ENCODE data around the gene PCDHA9.
"Not testable (repeated sequence)": the region's sequence is repeated elsewhere in the genome, so short reads cannot be mapped to it uniquely, and the experiment has no call there.

The PCDHA9 gene, protein sequence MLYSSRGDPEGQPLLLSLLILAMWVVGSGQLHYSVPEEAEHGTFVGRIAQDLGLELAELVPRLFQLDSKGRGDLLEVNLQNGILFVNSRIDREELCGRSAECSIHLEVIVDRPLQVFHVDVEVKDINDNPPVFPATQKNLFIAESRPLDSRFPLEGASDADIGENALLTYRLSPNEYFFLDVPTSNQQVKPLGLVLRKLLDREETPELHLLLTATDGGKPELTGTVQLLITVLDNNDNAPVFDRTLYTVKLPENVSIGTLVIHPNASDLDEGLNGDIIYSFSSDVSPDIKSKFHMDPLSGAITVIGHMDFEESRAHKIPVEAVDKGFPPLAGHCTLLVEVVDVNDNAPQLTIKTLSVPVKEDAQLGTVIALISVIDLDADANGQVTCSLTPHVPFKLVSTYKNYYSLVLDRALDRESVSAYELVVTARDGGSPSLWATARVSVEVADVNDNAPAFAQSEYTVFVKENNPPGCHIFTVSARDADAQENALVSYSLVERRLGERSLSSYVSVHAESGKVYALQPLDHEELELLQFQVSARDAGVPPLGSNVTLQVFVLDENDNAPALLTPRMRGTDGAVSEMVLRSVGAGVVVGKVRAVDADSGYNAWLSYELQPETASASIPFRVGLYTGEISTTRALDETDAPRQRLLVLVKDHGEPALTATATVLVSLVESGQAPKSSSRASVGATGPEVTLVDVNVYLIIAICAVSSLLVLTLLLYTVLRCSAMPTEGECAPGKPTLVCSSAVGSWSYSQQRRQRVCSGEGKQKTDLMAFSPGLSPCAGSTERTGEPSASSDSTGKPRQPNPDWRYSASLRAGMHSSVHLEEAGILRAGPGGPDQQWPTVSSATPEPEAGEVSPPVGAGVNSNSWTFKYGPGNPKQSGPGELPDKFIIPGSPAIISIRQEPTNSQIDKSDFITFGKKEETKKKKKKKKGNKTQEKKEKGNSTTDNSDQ

DNA sequence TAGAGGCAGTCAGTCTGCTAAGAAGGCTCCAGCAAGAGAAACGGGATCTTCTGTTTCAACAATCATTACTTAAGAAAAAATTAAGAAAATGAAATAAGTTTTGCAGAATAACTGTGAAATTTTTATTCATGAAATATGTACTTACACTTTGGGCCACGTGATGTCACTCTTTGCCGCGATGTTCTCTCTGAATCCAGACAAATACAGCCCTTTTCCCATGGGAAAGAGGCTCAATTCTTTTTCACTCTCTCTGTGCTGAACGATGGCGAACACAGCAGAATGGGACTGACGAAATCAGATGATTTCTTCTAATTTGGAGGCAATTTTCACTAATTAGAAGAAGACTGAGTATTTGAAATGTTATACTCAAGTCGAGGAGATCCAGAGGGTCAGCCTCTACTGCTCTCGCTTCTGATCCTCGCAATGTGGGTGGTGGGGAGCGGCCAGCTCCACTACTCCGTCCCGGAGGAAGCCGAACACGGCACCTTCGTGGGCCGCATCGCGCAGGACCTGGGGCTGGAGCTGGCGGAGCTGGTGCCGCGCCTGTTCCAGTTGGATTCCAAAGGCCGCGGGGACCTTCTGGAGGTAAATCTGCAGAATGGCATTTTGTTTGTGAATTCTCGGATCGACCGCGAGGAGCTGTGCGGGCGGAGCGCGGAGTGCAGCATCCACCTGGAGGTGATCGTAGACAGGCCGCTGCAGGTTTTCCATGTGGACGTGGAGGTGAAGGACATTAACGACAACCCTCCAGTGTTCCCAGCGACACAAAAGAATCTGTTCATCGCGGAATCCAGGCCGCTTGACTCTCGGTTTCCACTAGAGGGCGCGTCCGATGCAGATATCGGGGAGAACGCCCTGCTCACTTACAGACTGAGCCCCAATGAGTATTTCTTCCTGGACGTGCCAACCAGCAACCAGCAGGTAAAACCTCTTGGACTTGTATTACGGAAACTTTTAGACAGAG, at the start of gene PCDHA9:
PCDHA9 (plus strand) TSS at position 244 of the 964 bp plus-strand sequence; CDS start at position 358, 114 bp downstream.
- not testable (repeated sequence) for DNase-seq (ENCODE audit: low read depth)

DNA sequence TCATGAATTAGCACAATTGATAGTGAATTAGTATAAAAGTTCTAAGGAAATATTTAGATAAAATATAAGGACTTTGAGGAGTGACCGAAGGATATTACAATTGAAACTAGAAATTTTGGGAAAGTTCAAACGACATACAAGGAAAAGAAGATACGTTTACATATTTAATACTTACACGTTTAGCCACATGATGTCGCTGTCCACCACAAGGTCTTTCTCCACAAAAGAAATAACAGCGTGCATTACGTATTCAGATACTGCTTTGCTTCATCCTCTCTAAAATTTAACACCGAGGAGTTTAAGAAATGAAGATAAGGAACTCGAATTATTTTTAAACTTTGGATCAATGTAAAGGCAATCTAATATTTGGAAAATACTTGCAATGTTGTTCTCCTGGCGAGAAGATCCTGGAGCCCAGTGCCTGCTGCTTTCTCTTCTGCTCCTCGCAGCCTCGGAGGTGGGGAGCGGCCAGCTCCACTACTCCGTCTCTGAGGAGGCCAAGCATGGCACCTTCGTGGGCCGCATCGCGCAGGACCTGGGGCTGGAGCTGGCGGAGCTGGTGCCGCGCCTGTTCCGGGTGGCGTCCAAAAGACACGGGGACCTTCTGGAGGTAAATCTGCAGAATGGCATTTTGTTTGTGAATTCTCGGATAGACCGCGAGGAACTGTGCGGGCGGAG, 47.2 kb upstream of the PCDHA9 start, which contains the start of gene PCDHA3:
PCDHA3 (plus strand) TSS at position 242 of the 678 bp plus-strand sequence.
- DNase-seq (ENCODE audit: low read depth), result no peak

DNA sequence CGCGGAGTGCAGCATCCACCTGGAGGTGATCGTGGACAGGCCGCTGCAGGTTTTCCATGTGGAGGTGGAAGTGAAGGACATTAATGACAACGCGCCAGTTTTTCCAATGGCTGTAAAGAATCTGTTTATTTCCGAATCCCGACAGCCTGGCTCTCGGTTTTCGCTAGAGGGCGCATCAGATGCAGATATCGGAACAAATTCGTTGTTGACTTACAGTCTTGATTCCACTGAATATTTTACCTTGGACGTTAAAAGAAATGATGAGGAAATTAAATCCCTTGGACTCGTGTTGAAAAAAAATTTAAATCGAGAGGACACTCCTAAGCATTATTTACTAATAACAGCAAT, 46.7 kb upstream of the PCDHA9 start:
- no peak for DNase-seq (ENCODE audit: low read depth)

DNA sequence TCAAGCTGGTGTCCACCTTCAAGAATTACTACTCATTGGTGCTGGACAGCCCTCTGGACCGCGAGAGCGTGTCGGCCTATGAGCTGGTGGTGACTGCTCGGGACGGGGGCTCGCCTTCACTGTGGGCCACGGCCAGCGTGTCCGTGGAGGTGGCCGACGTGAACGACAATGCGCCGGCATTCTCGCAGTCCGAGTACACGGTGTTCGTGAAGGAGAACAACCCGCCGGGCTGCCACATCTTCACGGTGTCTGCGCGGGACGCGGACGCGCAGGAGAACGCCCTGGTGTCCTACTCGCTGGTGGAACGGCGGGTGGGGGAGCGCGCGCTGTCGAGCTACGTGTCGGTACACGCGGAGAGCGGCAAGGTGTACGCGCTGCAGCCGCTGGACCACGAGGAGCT, 45.8 kb upstream of the PCDHA9 start:
- DNase-seq (ENCODE audit: low read depth), result not testable (repeated sequence)

DNA sequence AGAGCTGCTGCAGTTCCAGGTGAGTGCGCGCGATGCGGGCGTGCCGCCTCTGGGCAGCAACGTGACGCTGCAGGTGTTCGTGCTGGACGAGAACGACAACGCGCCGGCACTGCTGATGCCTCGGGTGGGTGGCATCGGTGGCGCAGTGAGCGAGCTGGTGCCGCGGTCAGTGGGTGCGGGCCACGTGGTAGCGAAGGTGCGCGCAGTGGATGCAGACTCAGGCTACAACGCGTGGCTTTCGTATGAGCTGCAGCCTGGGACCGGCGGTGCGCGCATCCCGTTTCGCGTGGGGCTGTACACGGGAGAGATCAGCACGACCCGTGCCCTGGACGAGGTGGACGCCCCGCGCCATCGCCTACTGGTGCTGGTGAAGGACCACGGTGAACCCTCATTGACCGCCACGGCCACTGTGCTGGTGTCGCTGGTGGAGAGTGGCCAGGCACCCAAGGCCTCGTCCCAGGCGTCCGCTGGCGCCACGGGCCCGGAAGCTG, 45.4 kb upstream of the PCDHA9 start:
- no peak for DNase-seq (ENCODE audit: low read depth)

DNA sequence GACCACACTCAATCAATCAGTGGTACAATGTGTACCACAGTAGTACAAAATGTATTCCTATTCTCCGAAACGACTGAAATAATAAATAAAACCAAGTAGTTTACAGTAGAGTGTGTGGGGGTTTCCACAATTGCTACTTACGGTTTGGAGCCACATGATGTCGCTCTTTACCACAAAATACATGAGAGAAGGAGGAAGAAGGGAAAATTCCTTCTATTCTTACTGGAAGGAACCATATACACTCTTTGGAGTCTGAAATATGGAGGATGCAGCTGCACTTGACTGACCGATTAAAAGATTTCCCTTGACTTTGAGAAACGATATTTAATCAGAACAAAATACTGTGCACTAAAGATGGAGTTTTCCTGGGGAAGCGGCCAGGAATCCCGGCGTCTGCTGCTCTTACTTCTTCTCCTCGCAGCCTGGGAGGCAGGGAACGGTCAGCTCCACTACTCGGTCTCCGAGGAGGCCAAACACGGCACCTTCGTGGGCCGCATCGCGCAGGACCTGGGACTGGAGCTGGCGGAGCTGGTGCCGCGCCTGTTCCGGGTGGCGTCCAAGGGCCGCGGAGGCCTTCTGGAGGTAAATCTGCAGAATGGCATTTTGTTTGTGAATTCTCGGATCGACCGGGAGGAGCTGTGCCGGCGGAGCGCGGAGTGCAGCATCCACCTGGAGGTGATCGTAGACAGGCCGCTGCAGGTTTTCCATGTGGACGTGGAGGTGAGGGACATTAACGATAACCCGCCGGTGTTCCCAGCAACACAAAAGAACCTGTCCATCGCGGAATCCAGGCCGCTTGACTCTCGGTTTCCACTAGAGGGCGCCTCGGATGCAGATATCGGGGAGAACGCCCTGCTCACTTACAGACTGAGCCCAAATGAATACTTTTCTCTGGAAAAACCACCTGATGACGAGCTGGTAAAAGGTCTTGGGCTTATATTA, 41.1 kb upstream of the PCDHA9 start, which contains the start of gene PCDHA4:
PCDHA4 (plus strand) TSS at position 235 of the 942 bp plus-strand sequence.
- no peak for DNase-seq (ENCODE audit: low read depth)

DNA sequence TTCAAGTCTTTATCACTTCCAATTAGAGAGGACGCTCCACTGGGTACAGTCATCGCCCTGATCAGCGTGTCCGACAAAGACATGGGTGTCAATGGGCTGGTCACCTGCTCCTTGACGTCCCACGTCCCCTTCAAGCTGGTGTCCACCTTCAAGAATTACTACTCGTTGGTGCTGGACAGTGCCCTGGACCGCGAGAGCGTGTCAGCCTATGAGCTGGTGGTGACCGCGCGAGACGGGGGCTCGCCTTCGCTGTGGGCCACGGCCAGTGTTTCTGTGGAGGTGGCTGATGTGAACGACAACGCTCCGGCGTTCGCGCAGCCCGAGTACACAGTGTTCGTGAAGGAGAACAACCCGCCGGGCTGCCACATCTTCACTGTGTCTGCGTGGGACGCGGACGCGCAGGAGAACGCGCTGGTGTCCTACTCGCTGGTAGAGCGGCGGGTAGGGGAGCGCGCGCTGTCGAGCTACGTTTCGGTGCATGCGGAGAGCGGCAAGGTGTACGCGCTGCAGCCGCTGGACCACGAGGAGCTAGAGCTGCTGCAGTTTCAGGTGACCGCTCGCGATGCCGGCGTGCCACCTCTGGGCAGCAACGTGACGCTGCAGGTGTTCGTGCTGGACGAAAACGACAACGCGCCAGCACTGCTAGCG, 39.8 kb upstream of the PCDHA9 start:
- DNase-seq (ENCODE audit: low read depth), result not testable (repeated sequence)

DNA sequence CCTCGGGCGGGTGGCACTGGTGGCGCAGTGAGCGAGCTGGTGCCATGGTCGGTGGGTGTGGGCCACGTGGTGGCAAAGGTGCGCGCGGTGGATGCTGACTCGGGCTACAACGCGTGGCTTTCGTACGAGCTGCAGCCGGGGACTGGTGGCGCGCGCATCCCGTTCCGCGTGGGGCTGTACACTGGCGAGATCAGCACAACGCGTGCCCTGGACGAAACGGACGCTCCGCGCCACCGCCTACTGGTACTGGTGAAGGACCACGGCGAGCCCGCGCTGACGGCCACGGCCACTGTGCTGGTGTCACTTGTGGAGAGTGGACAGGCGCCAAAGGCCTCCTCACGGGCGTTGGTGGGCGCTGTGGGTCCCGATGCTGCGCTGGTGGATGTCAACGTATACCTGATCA, 39.3 kb upstream of the PCDHA9 start:
- no peak for DNase-seq (ENCODE audit: low read depth)

DNA sequence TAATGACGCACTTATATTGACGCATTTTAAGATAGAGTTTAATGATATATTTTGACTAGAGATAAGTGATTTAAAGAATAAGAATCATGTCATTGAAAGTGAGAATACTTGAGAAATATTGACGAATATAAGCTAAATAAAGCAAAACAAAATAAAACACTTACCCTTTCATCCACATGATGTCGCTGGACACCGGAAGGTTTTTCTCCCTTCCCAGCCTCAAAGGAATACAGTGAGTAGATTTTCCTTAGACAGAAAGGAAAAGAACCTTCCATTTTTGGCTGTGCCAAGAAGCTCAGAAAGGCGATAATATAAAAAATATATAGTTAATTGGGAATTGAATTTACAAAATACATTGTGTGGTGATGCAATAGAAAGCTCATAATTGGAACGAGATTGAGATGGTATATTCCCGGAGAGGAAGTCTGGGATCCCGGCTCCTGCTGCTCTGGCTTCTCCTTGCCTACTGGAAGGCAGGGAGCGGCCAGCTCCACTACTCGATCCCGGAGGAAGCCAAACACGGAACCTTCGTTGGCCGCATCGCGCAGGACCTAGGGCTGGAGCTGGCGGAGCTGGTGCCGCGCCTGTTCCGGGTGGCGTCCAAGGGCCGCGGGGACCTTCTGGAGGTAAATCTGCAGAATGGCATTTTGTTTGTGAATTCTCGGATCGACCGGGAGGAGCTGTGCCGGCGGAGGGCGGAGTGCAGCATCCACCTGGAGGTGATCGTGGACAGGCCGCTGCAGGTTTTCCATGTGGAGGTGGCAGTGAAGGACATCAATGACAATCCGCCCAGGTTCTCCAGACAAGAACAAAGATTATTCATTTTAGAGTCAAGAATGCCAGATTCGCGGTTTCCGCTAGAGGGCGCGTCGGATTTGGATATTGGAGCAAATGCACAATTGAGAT, 26.6 kb upstream of the PCDHA9 start, which contains the start of gene PCDHA5:
PCDHA5 (plus strand) TSS at position 239 of the 906 bp plus-strand sequence.
- DNase-seq (ENCODE audit: low read depth), result no peak

DNA sequence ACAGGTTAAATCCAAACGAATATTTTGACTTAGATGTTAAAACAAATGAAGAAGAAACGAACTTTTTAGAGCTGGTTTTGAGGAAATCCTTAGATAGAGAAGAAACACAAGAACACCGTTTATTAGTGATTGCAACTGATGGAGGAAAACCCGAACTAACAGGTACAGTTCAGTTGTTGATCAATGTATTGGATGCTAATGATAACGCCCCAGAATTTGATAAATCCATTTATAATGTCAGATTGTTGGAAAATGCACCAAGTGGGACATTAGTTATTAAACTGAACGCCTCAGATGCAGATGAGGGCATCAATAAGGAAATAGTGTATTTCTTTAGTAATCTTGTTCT, 25.9 kb upstream of the PCDHA9 start:
- DNase-seq (ENCODE audit: low read depth), result no peak

DNA sequence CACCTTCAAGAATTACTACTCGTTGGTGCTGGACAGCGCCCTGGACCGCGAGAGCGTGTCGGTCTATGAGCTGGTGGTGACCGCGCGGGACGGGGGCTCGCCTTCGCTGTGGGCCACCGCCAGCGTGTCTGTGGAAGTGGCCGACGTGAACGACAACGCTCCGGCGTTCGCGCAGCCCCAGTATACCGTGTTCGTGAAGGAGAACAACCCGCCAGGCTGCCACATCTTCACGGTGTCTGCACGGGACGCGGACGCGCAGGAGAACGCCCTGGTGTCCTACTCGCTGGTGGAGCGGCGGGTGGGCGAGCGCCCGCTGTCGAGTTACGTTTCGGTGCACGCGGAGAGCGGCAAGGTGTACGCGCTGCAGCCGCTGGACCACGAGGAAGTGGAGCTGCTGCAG, 25.2 kb upstream of the PCDHA9 start:
- not testable (repeated sequence) for DNase-seq (ENCODE audit: low read depth)

DNA sequence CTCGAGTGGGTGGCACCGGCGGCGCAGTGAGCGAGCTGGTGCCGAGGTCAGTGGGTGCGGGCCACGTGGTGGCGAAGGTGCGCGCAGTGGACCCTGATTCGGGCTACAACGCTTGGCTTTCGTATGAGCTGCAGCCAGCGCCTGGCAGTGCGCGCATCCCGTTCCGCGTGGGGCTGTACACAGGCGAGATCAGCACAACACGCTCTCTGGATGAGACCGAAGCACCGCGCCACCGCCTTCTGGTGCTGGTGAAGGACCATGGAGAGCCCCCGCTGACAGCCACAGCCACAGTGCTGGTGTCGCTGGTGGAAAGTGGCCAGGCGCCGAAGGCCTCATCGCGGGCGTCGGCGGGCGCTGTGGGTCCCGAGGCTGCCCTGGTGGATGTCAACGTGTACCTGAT, 24.7 kb upstream of the PCDHA9 start:
- DNase-seq (ENCODE audit: low read depth), result no peak

DNA sequence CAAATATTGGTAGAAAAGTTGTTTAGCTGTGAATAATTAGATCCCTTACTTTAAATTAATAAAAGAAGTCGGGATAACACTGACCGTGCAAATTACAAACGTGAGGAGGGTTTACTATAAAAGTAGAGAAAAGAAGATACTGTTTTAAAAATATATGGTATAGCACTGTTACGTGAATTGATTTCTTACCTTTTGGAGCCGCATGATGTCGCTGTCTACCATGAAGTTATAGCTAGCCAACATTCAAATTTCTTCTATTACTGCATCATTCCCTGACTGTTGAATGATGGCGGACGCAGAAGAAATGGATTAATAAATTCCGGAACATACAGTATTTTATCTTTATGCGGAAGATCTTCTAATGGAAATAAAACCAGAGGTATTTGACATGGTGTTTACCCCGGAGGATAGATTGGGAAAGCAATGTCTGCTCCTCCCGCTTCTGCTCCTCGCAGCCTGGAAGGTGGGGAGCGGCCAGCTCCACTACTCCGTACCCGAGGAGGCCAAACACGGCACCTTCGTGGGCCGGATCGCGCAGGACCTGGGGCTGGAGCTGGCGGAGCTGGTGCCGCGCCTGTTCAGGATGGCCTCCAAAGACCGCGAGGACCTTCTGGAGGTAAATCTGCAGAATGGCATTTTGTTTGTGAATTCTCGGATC, 20.3 kb upstream of the PCDHA9 start, which contains the start of gene PCDHA6:
PCDHA6 (plus strand) TSS at position 257 of the 658 bp plus-strand sequence; CDS start at position 389, 132 bp downstream.
- no peak for DNase-seq (ENCODE audit: low read depth)

DNA sequence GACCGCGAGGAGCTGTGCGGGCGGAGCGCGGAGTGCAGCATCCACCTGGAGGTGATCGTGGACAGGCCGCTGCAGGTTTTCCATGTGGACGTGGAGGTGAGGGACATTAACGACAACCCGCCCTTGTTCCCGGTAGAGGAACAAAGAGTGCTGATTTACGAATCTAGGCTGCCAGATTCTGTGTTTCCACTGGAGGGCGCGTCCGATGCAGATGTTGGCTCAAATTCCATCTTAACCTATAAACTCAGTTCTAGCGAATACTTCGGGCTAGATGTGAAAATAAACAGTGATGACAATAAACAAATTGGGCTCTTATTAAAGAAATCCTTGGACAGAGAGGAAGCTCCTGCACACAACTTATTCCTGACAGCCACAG, 19.8 kb upstream of the PCDHA9 start:
- DNase-seq (ENCODE audit: low read depth), result no peak

DNA sequence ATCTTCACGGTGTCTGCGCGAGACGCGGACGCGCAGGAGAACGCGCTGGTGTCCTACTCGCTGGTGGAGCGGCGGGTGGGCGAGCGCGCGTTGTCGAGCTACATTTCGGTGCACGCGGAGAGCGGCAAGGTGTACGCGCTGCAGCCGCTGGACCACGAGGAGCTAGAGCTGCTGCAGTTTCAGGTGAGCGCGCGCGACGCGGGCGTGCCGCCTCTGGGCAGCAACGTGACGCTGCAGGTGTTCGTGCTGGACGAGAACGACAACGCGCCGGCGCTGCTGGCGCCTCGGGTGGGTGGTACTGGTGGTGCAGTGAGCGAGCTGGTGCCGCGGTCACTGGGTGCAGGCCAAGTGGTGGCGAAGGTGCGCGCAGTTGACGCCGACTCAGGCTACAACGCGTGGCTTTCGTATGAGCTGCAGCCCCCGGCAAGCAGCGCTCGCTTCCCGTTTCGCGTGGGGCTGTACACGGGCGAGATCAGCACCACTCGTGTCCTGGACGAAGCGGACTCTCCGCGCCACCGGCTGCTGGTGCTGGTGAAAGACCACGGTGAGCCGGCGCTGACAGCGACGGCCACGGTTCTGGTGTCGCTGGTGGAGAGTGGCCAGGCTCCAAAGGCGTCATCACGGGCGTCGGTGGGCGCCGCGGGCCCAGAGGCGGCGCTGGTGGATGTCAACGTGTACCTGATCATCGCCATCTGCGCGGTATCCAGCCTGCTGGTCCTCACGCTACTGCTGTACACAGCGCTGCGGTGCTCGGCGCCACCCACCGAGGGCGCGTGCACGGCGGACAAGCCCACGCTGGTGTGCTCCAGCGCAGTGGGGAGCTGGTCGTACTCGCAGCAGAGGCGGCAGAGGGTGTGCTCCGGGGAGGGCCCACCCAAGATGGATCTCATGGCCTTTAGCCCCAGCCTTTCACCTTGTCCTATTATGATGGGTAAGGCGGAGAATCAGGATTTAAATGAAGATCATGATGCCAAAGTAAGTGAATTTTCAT, 18.4 kb upstream of the PCDHA9 start:
- not testable (repeated sequence) for DNase-seq (ENCODE audit: low read depth)

DNA sequence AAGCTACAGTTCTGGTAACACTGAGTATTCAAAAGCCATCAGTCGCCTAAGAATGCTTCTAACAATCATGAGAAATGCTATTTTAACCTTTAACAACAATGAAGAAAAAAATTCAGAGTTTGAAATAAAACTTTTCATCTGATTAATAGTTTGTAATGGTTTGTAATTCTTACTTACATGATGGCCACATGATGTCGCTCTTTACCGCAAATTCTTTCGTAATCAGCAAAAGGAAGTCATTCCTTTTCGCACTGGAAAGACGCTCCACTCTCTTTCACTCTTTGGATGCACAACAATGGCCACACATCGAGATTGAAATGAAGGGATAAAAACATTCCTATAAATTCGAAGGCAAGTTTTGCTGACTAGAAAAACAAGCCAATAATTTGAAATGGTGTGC, 14.2 kb upstream of the PCDHA9 start, which contains the start of gene PCDHA7:
PCDHA7 (plus strand) TSS at position 277 of the 400 bp plus-strand sequence; CDS start at position 392, 115 bp downstream.
- DNase-seq (ENCODE audit: low read depth), result no peak

Data from stimulated activated CD8-positive, alpha-beta memory T cell treated with anti-CD3 and anti-CD28 coated beads, Interleukin-12 subunit alpha, Interleukin-12 subunit beta, amount 100 ng/mL, for 4 hours (primary cell).